K562 (cell line): ENCODE data around the gene CREB3L4. TPM values are rescaled to one million over a fixed set of nuclear protein-coding genes. Genes with fewer than 3 reads are reported as not detected.

Experiments
- ATF7 ChIP-seq: fragments of 450-650 bp; IDR thresholded peaks from 2 replicates; pipeline ENCODE4 v1.7.1; 2014; ENCODE audit warnings: mild to moderate bottlenecking, moderate library complexity
- BCOR ChIP-seq: fragments of 450-650 bp; IDR thresholded peaks from 2 replicates; pipeline ENCODE4 v1.6.1; 2016
- CBFB ChIP-seq: sonication (generic); formaldehyde crosslinking; IDR thresholded peaks from 2 replicates; pipeline ENCODE4 v1.4.0; 2020; ENCODE audit warnings: mild to moderate bottlenecking, missing genetic modification reagents
- CCNT2 ChIP-seq: IDR thresholded peaks from 2 replicates; pipeline ENCODE4 v1.6.1; 2011; ENCODE audit warnings: borderline replicate concordance, low read depth, mild to moderate bottlenecking, moderate library complexity, mixed read lengths, low read length; ENCODE audit not compliant: insufficient read length; ENCODE audit errors: extremely low read depth
- CHCHD3 ChIP-seq: fragments of 250-450 bp; sonication (Bioruptor Pico); IDR thresholded peaks from 2 replicates; pipeline ENCODE4 v2.1.2; 2022; ENCODE audit warnings: mild to moderate bottlenecking
- CREB3 ChIP-seq: fragments of 450-650 bp; conservative IDR thresholded peaks from 2 replicates; pipeline ENCODE4 v1.6.1; 2016; ENCODE audit warnings: missing genetic modification characterization, low read depth, mild to moderate bottlenecking, missing compliant biosample characterization, moderate library complexity
- FOXJ2 ChIP-seq: fragments of 200-800 bp; sonication (Bioruptor generic); IDR thresholded peaks from 2 replicates; pipeline ENCODE4 v1.6.1; 2016; ENCODE audit warnings: missing genetic modification characterization, missing compliant biosample characterization
- GABPA ChIP-seq: fragments of 200-800 bp; sonication (Bioruptor generic); conservative IDR thresholded peaks from 2 replicates; pipeline ENCODE4 v1.6.1; 2016; ENCODE audit warnings: low read depth, missing genetic modification characterization, missing compliant biosample characterization
- HDAC1 ChIP-seq, 2 experiments: fragments of 450-650 bp; IDR thresholded peaks; 2 replicates each; pipeline ENCODE4 v1.6.1; 2016 to 2017; ENCODE audit warnings: inconsistent platforms in 1 of 2, mild to moderate bottlenecking in 1 of 2, moderate library complexity in 1 of 2
- HDAC3 ChIP-seq: fragments of 450-650 bp; IDR thresholded peaks from 2 replicates; pipeline ENCODE4 v1.6.1; 2018; ENCODE audit warnings: borderline replicate concordance, mild to moderate bottlenecking, moderate library complexity; ENCODE audit not compliant: partially characterized antibody
- HNRNPLL ChIP-seq: fragments of 200-400 bp; formaldehyde crosslinking; IDR thresholded peaks from 2 replicates; pipeline ENCODE4 v1.6.1; 2017; ENCODE audit warnings: low read length, low read depth, mild to moderate bottlenecking; ENCODE audit not compliant: poor library complexity, severe bottlenecking
- LARP7 ChIP-seq: fragments of 450-650 bp; IDR thresholded peaks from 2 replicates; pipeline ENCODE4 v1.6.1; 2016
- LCOR ChIP-seq: sonication (generic); formaldehyde crosslinking; IDR thresholded peaks from 2 replicates; pipeline ENCODE4 v1.8.0; 2022; ENCODE audit warnings: mild to moderate bottlenecking, missing genetic modification reagents
- LEF1 ChIP-seq: fragments of 450-650 bp; IDR thresholded peaks from 2 replicates; pipeline ENCODE4 v1.6.1; 2016; ENCODE audit warnings: mild to moderate bottlenecking
- NCOR1 ChIP-seq: fragments of 450-650 bp; IDR thresholded peaks from 2 replicates; pipeline ENCODE4 v1.6.1; 2016; ENCODE audit warnings: mild to moderate bottlenecking, moderate library complexity
- PHB ChIP-seq: fragments of 250-450 bp; sonication (Bioruptor Pico); IDR thresholded peaks from 2 replicates; pipeline ENCODE4 v1.5.0; 2021
- POLR2H ChIP-seq: IDR thresholded peaks from 2 replicates; pipeline ENCODE4 v1.6.1; 2016; ENCODE audit warnings: missing genetic modification characterization, low read depth, mild to moderate bottlenecking, control low read depth, missing compliant biosample characterization, moderate library complexity
- PTBP1 ChIP-seq: fragments of 200-400 bp; formaldehyde crosslinking; IDR thresholded peaks from 2 replicates; pipeline ENCODE4 v1.6.1; 2017; ENCODE audit warnings: low read depth, low read length
- RUNX1 ChIP-seq: sonication (generic); IDR thresholded peaks from 2 replicates; pipeline ENCODE4 v1.6.1; 2016; ENCODE audit warnings: antibody characterized with exemption, low read depth
- SMARCA5 ChIP-seq: fragments of 450-650 bp; IDR thresholded peaks from 2 replicates; pipeline ENCODE4 v1.6.1; 2016
- SMARCB1 ChIP-seq: IDR thresholded peaks from 2 replicates; pipeline ENCODE4 v1.6.1; 2011; ENCODE audit warnings: improper control_type of control experiment, low read depth; ENCODE audit not compliant: insufficient read length
- SOX6 ChIP-seq: fragments of 450-650 bp; IDR thresholded peaks from 2 replicates; pipeline ENCODE4 v1.6.1; 2014; ENCODE audit warnings: mild to moderate bottlenecking
- SP1 ChIP-seq: sonication (generic); formaldehyde crosslinking; IDR thresholded peaks from 2 replicates; pipeline ENCODE4 v1.8.1; 2022; ENCODE audit warnings: mild to moderate bottlenecking, missing genetic modification reagents
- STAT5A ChIP-seq: IDR thresholded peaks from 2 replicates; pipeline ENCODE4 v1.6.1; 2012; ENCODE audit warnings: low read length, inconsistent platforms, borderline replicate concordance
- TCF7 ChIP-seq: sonication (generic); IDR thresholded peaks from 2 replicates; pipeline ENCODE4 v1.6.1; 2016; ENCODE audit warnings: antibody characterized with exemption, borderline replicate concordance
- ZNF174 ChIP-seq: fragments of 250-450 bp; sonication (Bioruptor Pico); IDR thresholded peaks from 2 replicates; pipeline ENCODE4 v1.4.0; 2020; ENCODE audit warnings: mild to moderate bottlenecking
- polyA plus RNA-seq, 8 experiments: library from polyadenylated mRNA; depleted of rRNA in 4 of 8; stranded (reverse) in 5 of 8; unstranded in 3 of 8; fragments of >200 nt; fragmentation: Nextera tagmentation in 2 of 8; fragmentation: Illumina TruSeq in 1 of 8; extraction: Ambion mirVana in 2 of 8; extraction: Trizol in 1 of 8; gene quantifications; 2 replicates each; pipeline versions ENCODE4 v1.2.1 to v1.2.3, GENCODE V29; 2011 to 2014; ENCODE audit warnings: inconsistent platforms in 1 of 8, missing spikeins in 1 of 8
- total RNA-seq, 7 experiments: library from RNA; depleted of rRNA in 6 of 7; stranded (reverse); fragments of >200 nt in 6 of 7; fragmentation: Illumina TruSeq in 2 of 7; extraction: Trizol in 2 of 7; gene quantifications; 2 replicates each; pipeline versions ENCODE4 v1.2.1 to v1.2.3, GENCODE V29; 2011 to 2021; ENCODE audit warnings: low replicate concordance in 1 of 7
- TF ChIP-seq, protein P1 (sequence below), 3 experiments: fragments of 200-800 bp in 1 of 3; fragments of 250-450 bp in 1 of 3; fragments of 450-650 bp in 1 of 3; sonication (Bioruptor Pico) in 1 of 3; sonication (Bioruptor generic) in 1 of 3; formaldehyde crosslinking in 1 of 3; IDR thresholded peaks; 2 replicates each; pipeline versions ENCODE4 v1.6.1 to v1.8.0; 2016 to 2022; ENCODE audit warnings: mild to moderate bottlenecking in 2 of 3, missing genetic modification characterization in 2 of 3, missing compliant biosample characterization in 1 of 3, moderate library complexity in 1 of 3

Gene CREB3L4
- total and polyA plus RNA-seq, 9 of the 15 experiments (the other 6 are each of a cell fraction or from before 2014, with no cell fraction given): 9.9 to 18.6 (median 13.9) TPM

DNA sequence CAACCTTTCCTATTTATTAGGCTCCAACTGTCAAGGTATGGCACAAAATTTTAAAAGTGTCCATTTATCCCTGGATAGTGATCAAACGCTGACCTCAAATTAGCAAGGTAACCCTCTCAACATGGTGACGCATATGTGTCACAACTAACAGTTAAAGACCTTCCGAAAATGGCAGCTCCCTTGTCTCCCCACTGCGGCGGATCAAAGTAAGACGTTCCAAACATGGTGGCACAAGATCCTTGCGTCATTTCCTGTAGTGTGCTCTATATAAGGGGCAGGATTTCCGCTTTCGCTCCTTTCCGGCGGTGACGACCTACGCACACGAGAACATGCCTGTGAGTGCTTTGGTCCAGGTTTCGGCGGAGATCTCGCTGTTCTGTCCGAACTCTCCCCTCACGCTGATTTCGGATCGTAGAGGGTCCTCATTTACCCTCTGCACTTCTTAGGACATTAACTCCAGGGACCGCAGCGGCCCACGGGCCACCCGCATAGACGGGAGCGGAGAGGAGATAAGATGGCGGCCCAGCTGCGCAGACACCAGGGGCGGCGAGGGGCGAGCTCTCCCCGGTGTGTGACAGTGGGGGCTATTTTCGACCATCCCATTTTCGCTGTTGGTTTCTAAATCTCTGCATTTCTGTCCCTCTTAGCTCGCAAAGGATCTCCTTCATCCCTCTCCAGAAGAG is 22.9 kb downstream of the CREB3L4 start, which contains the start of gene RPS27 (continued):
- TF ChIP-seq SP1 (peak; percentile 95), PTBP1 (0 out of 2 replicates have a peak, but pooled peaks have one; percentile 39), POLR2H (tag) (peak; percentile 99), SOX6 (peak; percentile 59), NCOR1 (peak; percentile 67), PHB (0 out of 2 replicates have a peak, but pooled peaks have one; percentile 26), STAT5A (peak; percentile 41; the same call in 1 of the 2 replicates), GABPA (tag) (peak; percentile 96), FOXJ2 (peak; percentile 10; the same call in 1 of the 2 replicates), BCOR (peak; percentile 55; the same call in 1 of the 2 replicates), LCOR (CRISPR knock-in tag) (peak; percentile 87), LARP7 (peak; percentile 83; the same call in 1 of the 2 replicates), TCF7 (peak; percentile 100), CBFB (peak; percentile 44; the same call in 1 of the 2 replicates), ATF7 (peak; percentile 96), CREB3 (tag) (peak; percentile 83), HDAC3 (peak; percentile 71), HNRNPLL (peak; percentile 80), HDAC1 (IDR thresholded peaks at IDR 0.05) (peak; percentile 49 to 88; a peak in 3 of 4 replicates), SMARCB1 (no peak), RUNX1 (0 out of 2 replicates have a peak, but pooled peaks have one; percentile 23), CCNT2 (peak; percentile 19), CHCHD3 (CRISPR knock-in tag) (0 out of 2 replicates have a peak, but pooled peaks have one; percentile 79), LEF1 (peak; percentile 77), SMARCA5 (no peak), ZNF174 (CRISPR knock-in tag) (no peak)
- TF ChIP-seq, protein P1, sequence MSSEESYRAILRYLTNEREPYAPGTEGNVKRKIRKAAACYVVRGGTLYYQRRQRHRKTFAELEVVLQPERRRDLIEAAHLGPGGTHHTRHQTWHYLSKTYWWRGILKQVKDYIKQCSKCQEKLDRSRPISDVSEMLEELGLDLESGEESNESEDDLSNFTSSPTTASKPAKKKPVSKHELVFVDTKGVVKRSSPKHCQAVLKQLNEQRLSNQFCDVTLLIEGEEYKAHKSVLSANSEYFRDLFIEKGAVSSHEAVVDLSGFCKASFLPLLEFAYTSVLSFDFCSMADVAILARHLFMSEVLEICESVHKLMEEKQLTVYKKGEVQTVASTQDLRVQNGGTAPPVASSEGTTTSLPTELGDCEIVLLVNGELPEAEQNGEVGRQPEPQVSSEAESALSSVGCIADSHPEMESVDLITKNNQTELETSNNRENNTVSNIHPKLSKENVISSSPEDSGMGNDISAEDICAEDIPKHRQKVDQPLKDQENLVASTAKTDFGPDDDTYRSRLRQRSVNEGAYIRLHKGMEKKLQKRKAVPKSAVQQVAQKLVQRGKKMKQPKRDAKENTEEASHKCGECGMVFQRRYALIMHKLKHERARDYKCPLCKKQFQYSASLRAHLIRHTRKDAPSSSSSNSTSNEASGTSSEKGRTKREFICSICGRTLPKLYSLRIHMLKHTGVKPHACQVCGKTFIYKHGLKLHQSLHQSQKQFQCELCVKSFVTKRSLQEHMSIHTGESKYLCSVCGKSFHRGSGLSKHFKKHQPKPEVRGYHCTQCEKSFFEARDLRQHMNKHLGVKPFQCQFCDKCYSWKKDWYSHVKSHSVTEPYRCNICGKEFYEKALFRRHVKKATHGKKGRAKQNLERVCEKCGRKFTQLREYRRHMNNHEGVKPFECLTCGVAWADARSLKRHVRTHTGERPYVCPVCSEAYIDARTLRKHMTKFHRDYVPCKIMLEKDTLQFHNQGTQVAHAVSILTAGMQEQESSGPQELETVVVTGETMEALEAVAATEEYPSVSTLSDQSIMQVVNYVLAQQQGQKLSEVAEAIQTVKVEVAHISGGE (CRISPR knock-in tag; IDR thresholded peaks at IDR 0.05): peak in 2 of 3 experiments; percentile 49 to 97; a peak in 2 of 6 replicates
